Measurements from ENCODE around the gene CD46. TPM values are rescaled to one million over a fixed set of nuclear protein-coding genes. Genes with fewer than 3 reads are reported as not detected.
A peak's percentile ranks its signal among the peaks of the same experiment; 100 is the strongest.

The CD46 gene
- total and polyA plus RNA-seq, 11 donors = 40.6 to 133 (median 93.9) TPM

DNA sequence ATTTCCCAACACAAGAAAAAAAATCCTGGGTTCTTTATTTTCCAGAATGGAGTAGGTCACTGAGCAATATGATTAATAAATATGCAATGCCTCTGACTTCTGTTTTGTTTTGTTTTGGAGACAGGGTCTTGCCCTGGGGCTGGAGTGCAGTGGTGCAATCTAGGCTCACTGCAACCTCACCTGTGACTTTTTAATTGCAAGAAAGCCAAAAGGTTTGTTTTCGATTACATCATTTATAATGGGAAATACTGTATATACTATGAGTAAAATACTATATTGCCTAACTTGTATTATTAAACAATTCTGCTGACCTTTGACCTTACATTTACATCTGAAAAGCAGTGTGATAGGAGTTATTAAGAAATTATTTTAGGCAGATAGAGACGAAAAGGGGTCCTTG is 11.6 kb upstream of the CD46 start:
- Histone ChIP-seq H3K9me3 (no peaks in the 10 kb centered on the region), H3K36me3 (no peaks in the 10 kb centered on the region), H3K27ac (no peak overlapping the region), H3K27me3 (no peaks in the 10 kb centered on the region), H3K4me1 (peaks cover 0 to 7% (median 0%) of the 10 kb centered on the region in 12 donors), H3K4me3 (no peak overlapping the region)
- no peak for ATAC-seq
- intact Hi-C loops (cut with DNase I) = no loop called here
- TF ChIP-seq POLR2A (IDR thresholded peaks at IDR 0.05) = no peak
- TF ChIP-seq, protein P1, sequence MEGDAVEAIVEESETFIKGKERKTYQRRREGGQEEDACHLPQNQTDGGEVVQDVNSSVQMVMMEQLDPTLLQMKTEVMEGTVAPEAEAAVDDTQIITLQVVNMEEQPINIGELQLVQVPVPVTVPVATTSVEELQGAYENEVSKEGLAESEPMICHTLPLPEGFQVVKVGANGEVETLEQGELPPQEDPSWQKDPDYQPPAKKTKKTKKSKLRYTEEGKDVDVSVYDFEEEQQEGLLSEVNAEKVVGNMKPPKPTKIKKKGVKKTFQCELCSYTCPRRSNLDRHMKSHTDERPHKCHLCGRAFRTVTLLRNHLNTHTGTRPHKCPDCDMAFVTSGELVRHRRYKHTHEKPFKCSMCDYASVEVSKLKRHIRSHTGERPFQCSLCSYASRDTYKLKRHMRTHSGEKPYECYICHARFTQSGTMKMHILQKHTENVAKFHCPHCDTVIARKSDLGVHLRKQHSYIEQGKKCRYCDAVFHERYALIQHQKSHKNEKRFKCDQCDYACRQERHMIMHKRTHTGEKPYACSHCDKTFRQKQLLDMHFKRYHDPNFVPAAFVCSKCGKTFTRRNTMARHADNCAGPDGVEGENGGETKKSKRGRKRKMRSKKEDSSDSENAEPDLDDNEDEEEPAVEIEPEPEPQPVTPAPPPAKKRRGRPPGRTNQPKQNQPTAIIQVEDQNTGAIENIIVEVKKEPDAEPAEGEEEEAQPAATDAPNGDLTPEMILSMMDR (IDR thresholded peaks at IDR 0.05) = no peak
- WGBS, 4 donors = 89 to 92% (median 91%) methylated on average over 2 of the region's 2 CpGs
- no peak for DNase-seq

DNA sequence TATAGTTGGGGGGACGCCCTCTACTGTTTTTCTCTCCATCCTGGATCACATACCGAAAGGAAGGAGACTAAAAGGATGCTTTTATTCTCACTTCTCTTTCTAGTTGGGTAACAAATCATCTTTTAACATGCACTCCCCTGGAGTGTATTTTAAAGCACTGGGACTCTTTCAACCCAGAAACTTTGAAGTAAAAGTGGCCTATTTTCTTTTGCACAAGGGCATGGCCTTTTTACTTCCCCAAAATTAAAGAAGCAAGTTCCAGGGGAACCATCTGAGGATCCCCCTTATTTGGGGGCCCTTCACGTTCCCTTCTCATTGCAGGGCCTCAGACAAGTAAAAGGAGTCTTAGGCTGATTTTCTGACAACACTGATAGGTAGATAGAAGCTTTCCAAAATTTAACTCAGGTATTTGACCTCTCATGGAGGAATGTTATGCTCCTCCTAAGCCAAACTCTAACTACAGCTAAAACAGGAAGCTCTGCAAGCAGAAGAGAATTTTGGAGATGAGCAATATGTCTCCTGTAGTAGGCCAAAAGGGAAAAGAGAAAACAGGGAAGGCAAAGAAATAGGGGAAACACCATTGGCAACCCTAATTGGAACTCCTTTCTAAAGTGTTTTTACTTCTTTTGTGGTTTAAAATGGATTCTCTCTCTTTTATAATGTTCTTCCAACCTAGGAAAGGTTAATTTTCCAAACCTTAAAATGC is 8.9 kb upstream of the CD46 start:
- peaks cover 0 to 7% (median 0%) of the 10 kb centered on the region in 12 donors for H3K4me1 ChIP-seq
- DNase-seq (no peak), ATAC-seq (no peak)
- no peak for TF ChIP-seq POLR2A (IDR thresholded peaks at IDR 0.05)
- TF ChIP-seq, protein P1 (IDR thresholded peaks at IDR 0.05) = no peak
- H3K27me3 ChIP-seq = no peaks in the 10 kb centered on the region
- no peaks in the 10 kb centered on the region for H3K9me3 ChIP-seq
- H3K27ac ChIP-seq = peak overlapping the region in 1 of 12 donors; percentile 49
- intact Hi-C loops (cut with DNase I) = no loop called here
- H3K36me3 ChIP-seq = no peaks in the 10 kb centered on the region
- no peak overlapping the region for H3K4me3 ChIP-seq
- 89 to 91% (median 90%) methylated on average over 3 of the region's 3 CpGs for WGBS, 4 donors

DNA sequence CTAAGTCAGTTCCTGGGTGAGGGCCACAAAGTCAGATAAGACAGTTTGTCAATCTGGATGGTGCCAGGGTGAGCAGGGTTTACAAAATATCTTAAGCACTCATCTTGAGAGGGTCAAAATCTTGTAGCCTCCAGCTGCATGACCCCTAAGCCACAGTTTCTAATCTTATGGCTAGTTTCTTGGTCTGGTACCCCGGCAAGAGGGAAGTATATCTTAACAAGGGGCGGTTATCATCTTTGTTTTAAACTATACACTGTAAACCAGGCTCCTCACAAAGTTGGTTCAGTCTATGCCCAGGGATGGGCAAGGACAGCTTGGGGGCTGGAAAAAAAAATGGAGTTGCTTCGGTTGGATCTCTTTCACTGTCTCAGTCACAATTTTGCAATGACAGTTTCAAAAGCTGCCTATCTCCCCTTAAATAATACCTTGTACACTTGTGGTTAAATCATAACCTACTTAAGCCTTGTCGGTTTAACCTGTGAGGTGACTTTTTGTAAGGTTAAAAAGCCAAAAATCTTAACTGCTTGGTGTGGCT is 7.8 kb upstream of the CD46 start:
- no peaks in the 10 kb centered on the region for H3K27me3 ChIP-seq
- no peak overlapping the region for H3K27ac ChIP-seq
- H3K9me3 ChIP-seq = no peaks in the 10 kb centered on the region
- ATAC-seq (no peak), DNase-seq (no peak)
- intact Hi-C loops (cut with DNase I) = no loop called here
- WGBS, 4 donors = 83 to 88% (median 87%) methylated on average over 4 of the region's 4 CpGs
- H3K36me3 ChIP-seq = no peaks in the 10 kb centered on the region
- no peak for TF ChIP-seq POLR2A (IDR thresholded peaks at IDR 0.05)
- TF ChIP-seq, protein P1 (IDR thresholded peaks at IDR 0.05) = no peak
- H3K4me1 ChIP-seq = peaks cover 0 to 12% (median 3%) of the 10 kb centered on the region in 12 donors
- H3K4me3 ChIP-seq = no peak overlapping the region

DNA sequence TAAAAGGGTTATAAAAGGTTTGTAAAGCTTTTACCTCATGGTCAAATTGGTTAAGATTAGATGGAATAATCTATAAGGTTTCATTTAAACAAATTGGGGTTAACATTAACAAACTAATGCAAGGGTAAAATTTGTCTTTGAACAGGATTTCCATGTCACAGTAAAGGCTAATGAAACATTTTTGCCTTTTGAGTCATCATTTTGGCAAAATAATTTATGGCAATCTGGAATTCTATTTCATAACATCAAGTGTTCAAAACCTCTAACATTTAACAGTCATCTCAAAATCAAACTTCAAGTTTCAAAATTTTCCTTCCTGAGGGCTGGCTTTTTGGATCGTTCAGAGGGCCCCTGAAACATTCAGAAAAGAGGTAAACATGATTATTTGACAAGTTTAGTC is 6.6 kb upstream of the CD46 start:
- Histone ChIP-seq H3K4me3 (no peak overlapping the region), H3K36me3 (no peaks in the 10 kb centered on the region), H3K9me3 (no peaks in the 10 kb centered on the region), H3K4me1 (peaks cover 0 to 23% (median 11%) of the 10 kb centered on the region in 12 donors), H3K27me3 (no peaks in the 10 kb centered on the region), H3K27ac (no peak overlapping the region)
- no peak for TF ChIP-seq POLR2A (IDR thresholded peaks at IDR 0.05)
- TF ChIP-seq, protein P1 (IDR thresholded peaks at IDR 0.05) = no peak
- intact Hi-C loops (cut with DNase I) = no loop called here
- DNase-seq (no peak), ATAC-seq (no peak)
- WGBS, 4 donors = 65 to 84% (median 70%) methylated on average over 1 of the region's 1 CpG

Data from heart left ventricle (tissue), 16 donors.